Neuronal stem cell (in vitro differentiated cells): Measurements from ENCODE around the gene RAD51B.
A peak's percentile ranks its signal among the peaks of the same experiment; 100 is the strongest.

Experiments used
- DNase-seq: peaks from one replicate; pipeline ENCODE4 v3.0.0-alpha.2; 2013; ENCODE audit warnings: low spot score
- H2AFZ ChIP-seq: one replicate; pipeline ENCODE4 v1.6.1; 2013; ENCODE audit warnings: mild to moderate bottlenecking, low read length, inconsistent platforms
- H2AK5ac ChIP-seq: 2 replicates; pipeline ENCODE4 v1.6.1; 2013; ENCODE audit warnings: low read depth, mild to moderate bottlenecking, inconsistent platforms, low read length, moderate library complexity, mixed read lengths
- H2BK120ac ChIP-seq: 2 replicates; pipeline ENCODE4 v1.6.1; 2013; ENCODE audit warnings: low read depth, mild to moderate bottlenecking, inconsistent platforms, low read length, moderate library complexity, mixed read lengths
- H2BK12ac ChIP-seq: one replicate; pipeline ENCODE4 v1.6.1; 2013; ENCODE audit warnings: low read length, inconsistent platforms
- H2BK15ac ChIP-seq: 2 replicates; pipeline ENCODE4 v1.6.1; 2013; ENCODE audit warnings: mild to moderate bottlenecking, low read length, inconsistent platforms, mixed read lengths
- H2BK5ac ChIP-seq: one replicate; pipeline ENCODE4 v1.6.1; 2013; ENCODE audit warnings: inconsistent platforms, mild to moderate bottlenecking, low read length, moderate library complexity
- H3K14ac ChIP-seq: one replicate; pipeline ENCODE4 v1.6.1; 2013; ENCODE audit warnings: low read length, inconsistent platforms
- H3K18ac ChIP-seq: 2 replicates; pipeline ENCODE4 v1.6.1; 2013; ENCODE audit warnings: low read length, inconsistent platforms
- H3K23ac ChIP-seq: 2 replicates; pipeline ENCODE4 v1.6.1; 2013; ENCODE audit warnings: low read depth, mild to moderate bottlenecking, mixed read lengths, low read length, inconsistent platforms; ENCODE audit not compliant: poor library complexity
- H3K27ac ChIP-seq: replicated peaks from 3 replicates; pipeline ENCODE4 v1.5.1; 2013; ENCODE audit warnings: low read length, inconsistent platforms
- H3K27me3 ChIP-seq, 3 experiments: 2 replicates each; pipeline ENCODE4 v1.6.1; 2013; ENCODE audit warnings: low read length in 3 of 3, mild to moderate bottlenecking in 2 of 3, inconsistent platforms in 1 of 3, low read depth in 1 of 3, mixed read lengths in 1 of 3, moderate library complexity in 1 of 3; ENCODE audit not compliant: control insufficient read depth in 3 of 3, insufficient read depth in 3 of 3
- H3K36me3 ChIP-seq, 2 donors: replicated peaks in 1 of 2; 2 replicates each; pipeline ENCODE4 v1.6.1; 2013; ENCODE audit warnings: low read length in 2 of 2; ENCODE audit not compliant: control insufficient read depth in 2 of 2, insufficient read depth in 2 of 2
- H3K4ac ChIP-seq: 2 replicates; pipeline ENCODE4 v1.6.1; 2013; ENCODE audit warnings: inconsistent platforms, mild to moderate bottlenecking, low read length, moderate library complexity
- H3K4me1 ChIP-seq, 2 donors: 1 replicate in 1 of 2; 2 replicates in 1 of 2; pipeline ENCODE4 v1.6.1; 2013; ENCODE audit warnings: low read length in 2 of 2, low read depth in 1 of 2; ENCODE audit not compliant: control insufficient read depth in 2 of 2, insufficient read depth in 1 of 2
- H3K4me2 ChIP-seq: one replicate; pipeline ENCODE4 v1.6.1; 2013; ENCODE audit warnings: mild to moderate bottlenecking, low read length, inconsistent platforms; ENCODE audit not compliant: insufficient read depth, poor library complexity, severe bottlenecking
- H3K4me3 ChIP-seq, 2 donors: 2 replicates each; pipeline ENCODE4 v1.5.1; 2013; ENCODE audit warnings: low read length in 2 of 2, mild to moderate bottlenecking in 2 of 2, inconsistent platforms in 1 of 2, moderate library complexity in 1 of 2
- H3K79me1 ChIP-seq: one replicate; pipeline ENCODE4 v1.6.1; 2013; ENCODE audit warnings: low read depth, mild to moderate bottlenecking, inconsistent platforms, low read length, moderate library complexity
- H3K9ac ChIP-seq: one replicate; pipeline ENCODE4 v1.6.1; 2013; ENCODE audit warnings: mild to moderate bottlenecking, low read depth, low read length, inconsistent platforms; ENCODE audit not compliant: poor library complexity
- H3K9me3 ChIP-seq, 2 donors: replicated peaks in 1 of 2; 2 replicates each; pipeline versions ENCODE3 to v1.6.1; 2013; ENCODE audit warnings: low read length in 2 of 2, mild to moderate bottlenecking in 2 of 2, inconsistent platforms in 1 of 2, low read depth in 1 of 2, mixed read lengths in 1 of 2, moderate library complexity in 1 of 2; ENCODE audit not compliant: control insufficient read depth in 2 of 2, insufficient read depth in 1 of 2
- H4K8ac ChIP-seq: one replicate; pipeline ENCODE4 v1.6.1; 2013; ENCODE audit warnings: low read depth, mild to moderate bottlenecking, inconsistent platforms, low read length, moderate library complexity
- H4K91ac ChIP-seq: one replicate; pipeline ENCODE4 v1.6.1; 2013; ENCODE audit warnings: low read length, low read depth, mild to moderate bottlenecking, inconsistent platforms; ENCODE audit not compliant: poor library complexity
- WGBS, 2 donors: extraction: QIAGEN DNeasy Blood & Tissue Kit; methylation state at CpG; one replicate each; pipeline ENCODE4 v1.1.7; 2013; ENCODE audit warnings: missing lambda C conversion rate in 2 of 2, mixed read lengths in 1 of 2; ENCODE audit not compliant: insufficient read length in 2 of 2, insufficient replicate concordance in 1 of 2; ENCODE audit errors: extremely low coverage in 2 of 2; 5-methylcytosine and 5-hydroxymethylcytosine counted together

RAD51B gene

GRCh38 chr14:68468437-68469207 is 649.0 kb downstream of the RAD51B start:
- Histone ChIP-seq H3K27me3 (no peaks in the 10 kb centered on the region), H3K4me2 (no peak overlapping the region), H3K4ac (no peak overlapping the region), H3K36me3 (no peaks in the 10 kb centered on the region), H2AFZ (peak overlapping the region; percentile 31), H2BK12ac (peak overlapping the region; percentile 27), H3K14ac (no peak overlapping the region), H3K23ac (no peak overlapping the region), H2AK5ac (peak overlapping the region; percentile 9), H3K4me1 (peaks cover 28 to 35% of the 10 kb centered on the region in 2 donors), H3K18ac (peak overlapping the region; percentile 2), H2BK120ac (no peak overlapping the region), H3K79me1 (no peaks in the 10 kb centered on the region), H2BK15ac (peak overlapping the region; percentile 47), H4K8ac (no peak overlapping the region), H2BK5ac (no peak overlapping the region), H3K27ac (peak overlapping the region; percentile 1), H4K91ac (no peak overlapping the region), H3K4me3 (no peak overlapping the region), H3K9me3 (no peaks in the 10 kb centered on the region), H3K9ac (no peak overlapping the region)
- no CpG with 5 or more reads among the region's 5 CpGs for WGBS, 2 donors
- DNase-seq = no peak

DNA sequence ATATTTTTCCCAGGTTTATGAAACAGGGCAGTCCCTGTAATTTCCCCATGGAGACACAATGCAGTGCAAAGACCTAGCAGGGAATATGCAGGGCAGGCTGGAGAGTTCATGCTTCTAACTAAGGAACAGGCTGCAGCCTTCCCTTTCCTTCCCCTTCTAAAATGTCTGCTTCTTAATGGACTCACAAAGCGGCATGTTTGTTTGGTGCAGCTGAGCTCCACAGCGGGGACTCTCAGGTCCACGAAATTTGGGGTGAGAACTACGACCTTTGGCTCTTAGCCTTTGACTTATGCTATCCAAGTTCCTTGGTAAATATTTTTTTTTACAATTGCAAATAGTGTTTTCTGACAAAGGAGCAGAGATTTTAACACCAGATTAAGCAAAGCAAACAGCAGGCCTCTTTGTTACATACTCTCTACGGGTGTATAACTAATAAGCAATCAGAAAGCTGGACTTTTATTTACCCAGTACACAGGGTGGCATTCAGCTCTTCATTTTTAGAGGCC is 649.7 kb downstream of the RAD51B start:
- Histone ChIP-seq H2AFZ (peak overlapping the region; percentile 31), H3K4me3 (no peak overlapping the region), H3K14ac (no peak overlapping the region), H4K8ac (no peak overlapping the region), H3K27me3 (no peaks in the 10 kb centered on the region), H2BK5ac (no peak overlapping the region), H3K79me1 (no peaks in the 10 kb centered on the region), H3K4me1 (peaks cover 28 to 35% of the 10 kb centered on the region in 2 donors), H2AK5ac (no peak overlapping the region), H3K9ac (no peak overlapping the region), H4K91ac (no peak overlapping the region), H3K4ac (no peak overlapping the region), H2BK12ac (no peak overlapping the region), H3K18ac (no peak overlapping the region), H3K9me3 (no peaks in the 10 kb centered on the region), H2BK120ac (no peak overlapping the region), H3K23ac (no peak overlapping the region), H2BK15ac (no peak overlapping the region), H3K27ac (peak overlapping the region; percentile 1), H3K4me2 (no peak overlapping the region), H3K36me3 (no peaks in the 10 kb centered on the region)
- WGBS, 2 donors = no CpG with 5 or more reads among the region's 5 CpGs
- no peak for DNase-seq

- Histone ChIP-seq H3K4me3 (no peak overlapping the region), H3K4me1 (peaks cover 28 to 35% of the 10 kb centered on the region in 2 donors), H2AK5ac (no peak overlapping the region), H3K27me3 (peaks cover 0 to 10% (median 0%) of the 10 kb centered on the region in 3 experiments), H2BK15ac (no peak overlapping the region), H3K18ac (no peak overlapping the region), H2BK12ac (no peak overlapping the region), H3K4me2 (no peak overlapping the region), H3K9me3 (peaks cover 0 to 8% of the 10 kb centered on the region in 2 donors), H4K8ac (no peak overlapping the region), H3K36me3 (no peaks in the 10 kb centered on the region), H3K23ac (no peak overlapping the region), H3K79me1 (no peaks in the 10 kb centered on the region), H3K27ac (no peak overlapping the region), H2BK5ac (no peak overlapping the region), H2AFZ (no peak overlapping the region), H3K14ac (no peak overlapping the region), H3K4ac (no peak overlapping the region), H3K9ac (no peak overlapping the region), H4K91ac (no peak overlapping the region), H2BK120ac (no peak overlapping the region)
- WGBS, 2 donors = no CpG with 5 or more reads among the region's 1 CpG
- no peak for DNase-seq
Measured at GRCh38 chr14:68470361-68470760, 650.8 kb downstream of the RAD51B start.
